ENCODE results near the gene CAMTA1. TPM values are rescaled to one million over a fixed set of nuclear protein-coding genes. Genes with fewer than 3 reads are reported as not detected.

The CAMTA1 gene
- total RNA-seq, 4 donors from 2014 or later: 86.3 to 170 (median 132) TPM

DNA sequence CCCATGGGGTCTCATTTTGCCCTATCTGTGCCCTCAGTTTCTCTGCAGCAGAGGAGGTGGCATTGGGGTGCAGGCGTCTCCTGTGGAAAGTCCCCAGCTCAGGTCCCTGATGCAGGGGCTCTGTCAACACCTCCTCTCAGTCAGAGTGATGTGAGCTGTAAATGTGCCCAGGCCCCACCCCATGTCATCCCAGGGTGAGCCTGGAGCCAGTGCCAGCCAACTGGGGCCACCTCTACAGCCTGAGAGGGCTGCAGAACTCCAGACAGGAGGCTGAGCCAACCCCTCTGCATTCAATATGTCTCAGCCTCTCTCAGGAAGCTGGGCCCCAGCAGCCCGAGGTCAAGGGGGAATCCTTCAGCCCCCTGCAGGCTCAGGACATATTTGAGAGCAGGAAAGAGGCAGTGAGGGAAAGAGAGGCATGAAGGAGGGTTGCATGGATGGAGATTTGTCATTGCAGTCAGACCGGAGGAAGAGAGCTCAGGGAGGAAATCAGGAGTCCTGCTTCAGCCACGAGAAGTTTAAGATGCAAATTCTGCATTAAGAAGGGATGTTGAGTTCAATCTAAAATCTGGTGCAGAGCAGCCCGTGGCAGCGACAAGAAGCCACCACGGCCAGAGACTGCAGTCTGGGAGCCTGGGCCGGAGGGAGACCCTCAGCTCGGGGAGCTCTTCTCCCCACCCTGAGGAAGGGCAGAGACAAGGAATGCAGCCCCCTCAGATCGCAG lies 697.7 kb downstream of the CAMTA1 start:
- no peak for ATAC-seq
- Histone ChIP-seq H3K36me3 (no peaks in the 10 kb centered on the region), H3K4me1 (peaks cover 0 to 14% (median 12%) of the 10 kb centered on the region in 3 donors), H3K4me3 (no peak overlapping the region), H3K27ac (no peak overlapping the region), H3K27me3 (no peaks in the 10 kb centered on the region), H3K9me3 (no peaks in the 10 kb centered on the region)
- 50 to 60% methylated on average over 1 to 9 of the region's 10 CpGs for WGBS, 2 donors (ENCODE audit: low coverage in 1 of 2)
- no peak for TF ChIP-seq POLR2A (IDR thresholded peaks at IDR 0.05)
- TF ChIP-seq POLR2AphosphoS5 (IDR thresholded peaks at IDR 0.05): no peak
- TF ChIP-seq EP300 (IDR thresholded peaks at IDR 0.05): no peak
- TF ChIP-seq CTCF (IDR thresholded peaks at IDR 0.05): no peak

DNA sequence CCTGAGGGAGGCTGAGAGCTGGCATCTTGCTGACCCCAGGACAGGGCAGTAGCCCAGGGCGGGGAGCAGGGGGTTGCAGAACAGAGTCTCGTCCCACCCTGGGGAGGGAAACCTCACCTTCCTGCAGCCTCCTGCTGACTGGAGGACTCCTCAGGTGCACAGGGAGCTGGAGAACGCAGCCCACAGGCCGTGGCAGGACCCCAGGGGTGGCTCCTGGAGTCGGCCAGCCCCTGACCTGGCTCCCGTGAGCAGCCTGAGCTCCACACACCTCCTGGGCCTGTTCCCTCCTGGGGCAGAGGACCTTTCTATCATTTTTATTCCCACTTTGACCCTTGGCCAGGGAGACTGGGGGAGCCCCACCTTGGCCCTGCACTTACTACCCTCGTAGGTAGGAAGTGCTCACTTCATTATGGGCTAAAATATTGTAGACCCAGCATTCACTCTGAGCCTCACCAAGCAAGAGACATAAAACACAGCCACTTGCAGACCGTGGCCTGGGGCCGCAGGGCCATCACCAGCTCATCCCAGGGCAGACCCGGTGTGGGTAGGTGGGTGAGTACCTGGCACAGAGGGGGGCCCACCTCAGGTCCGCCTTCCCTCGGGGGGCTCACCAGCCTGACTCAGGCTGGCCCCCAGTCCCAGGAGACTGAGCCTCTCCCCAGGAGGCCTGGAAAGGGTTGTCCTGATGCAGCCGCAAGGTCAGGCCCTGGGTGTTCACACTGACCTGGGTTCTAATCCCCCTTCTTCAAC lies 698.6 kb downstream of the CAMTA1 start:
- TF ChIP-seq CTCF (IDR thresholded peaks at IDR 0.05): no peak
- TF ChIP-seq POLR2A (IDR thresholded peaks at IDR 0.05): no peak
- no peak for TF ChIP-seq EP300 (IDR thresholded peaks at IDR 0.05)
- no peak for TF ChIP-seq POLR2AphosphoS5 (IDR thresholded peaks at IDR 0.05)
- no peaks in the 10 kb centered on the region for H3K36me3 ChIP-seq
- no CpG with 5 or more reads among the region's 13 CpGs for WGBS, 2 donors (ENCODE audit: low coverage in 1 of 2)
- no peaks in the 10 kb centered on the region for H3K9me3 ChIP-seq
- H3K4me3 ChIP-seq: no peak overlapping the region
- peaks cover 0 to 6% (median 5%) of the 10 kb centered on the region in 3 donors for H3K4me1 ChIP-seq
- no peaks in the 10 kb centered on the region for H3K27me3 ChIP-seq
- no peak for ATAC-seq
- no peak overlapping the region for H3K27ac ChIP-seq

- no CpG with 5 or more reads among the region's 10 CpGs for WGBS, 2 donors (ENCODE audit: low coverage in 1 of 2)
- Histone ChIP-seq H3K27me3 (no peaks in the 10 kb centered on the region), H3K9me3 (no peaks in the 10 kb centered on the region), H3K4me3 (no peak overlapping the region), H3K4me1 (peaks cover 0 to 2% (median 0%) of the 10 kb centered on the region in 3 donors), H3K36me3 (no peaks in the 10 kb centered on the region), H3K27ac (no peak overlapping the region)
- no peak for ATAC-seq
- TF ChIP-seq CTCF (IDR thresholded peaks at IDR 0.05) (no peak), POLR2AphosphoS5 (IDR thresholded peaks at IDR 0.05) (no peak), POLR2A (IDR thresholded peaks at IDR 0.05) (no peak), EP300 (IDR thresholded peaks at IDR 0.05) (no peak)
Observed at GRCh38 chr1:7485086-7485780, 700.0 kb downstream of the CAMTA1 start.

- H3K27ac ChIP-seq: no peak overlapping the region
- TF ChIP-seq POLR2AphosphoS5 (IDR thresholded peaks at IDR 0.05): no peak
- TF ChIP-seq EP300 (IDR thresholded peaks at IDR 0.05): no peak
- TF ChIP-seq POLR2A (IDR thresholded peaks at IDR 0.05): no peak
- TF ChIP-seq CTCF (IDR thresholded peaks at IDR 0.05): no peak
- H3K4me1 ChIP-seq: peaks cover 0 to 8% (median under 1%) of the 10 kb centered on the region in 3 donors
- H3K4me3 ChIP-seq: no peak overlapping the region
- ATAC-seq: no peak
- no peaks in the 10 kb centered on the region for H3K9me3 ChIP-seq
- no peaks in the 10 kb centered on the region for H3K27me3 ChIP-seq
- H3K36me3 ChIP-seq: no peaks in the 10 kb centered on the region
- WGBS, 2 donors (ENCODE audit: low coverage in 1 of 2): 70 to 100% methylated on average over 2 to 3 of the region's 6 CpGs
Observed at GRCh38 chr1:7485826-7486225, 700.6 kb downstream of the CAMTA1 start.
